Neural cell (in vitro differentiated cells): ENCODE measurements around the gene ARGLU1. TPM values are rescaled to one million over a fixed set of nuclear protein-coding genes. Genes with fewer than 3 reads are reported as not detected.

Source experiments
- H2AFZ ChIP-seq: fragments of 200-600, 300-800 bp; sonication (generic), shearing (Covaris generic); 2 replicates; pipeline ENCODE4 v1.6.0; 2014; ENCODE audit warnings: low read depth, mild to moderate bottlenecking, antibody characterized with exemption, low read length, moderate library complexity
- H3F3A ChIP-seq: fragments of 200-600 bp; shearing (Covaris generic); 2 replicates; pipeline ENCODE4 v1.6.1; 2016; ENCODE audit warnings: mild to moderate bottlenecking, moderate library complexity, mixed read lengths, antibody characterized with exemption, low read length; ENCODE audit not compliant: insufficient read depth, poor library complexity, severe bottlenecking
- H3K27ac ChIP-seq: fragments of 200-600, 300-800 bp; sonication (generic), shearing (Covaris generic); 2 replicates; pipeline ENCODE4 v1.5.1; 2014; ENCODE audit warnings: mild to moderate bottlenecking, low read length, moderate library complexity
- H3K27me3 ChIP-seq: fragments of 300-800, 200-600 bp; sonication (generic), shearing (Covaris generic); 2 replicates; pipeline ENCODE4 v1.6.0; 2014; ENCODE audit warnings: mild to moderate bottlenecking, low read depth, low read length, moderate library complexity; ENCODE audit not compliant: insufficient read depth
- H3K36me3 ChIP-seq: fragments of 300-800, 200-600 bp; sonication (generic), shearing (Covaris generic); 2 replicates; pipeline ENCODE4 v1.5.1; 2014; ENCODE audit warnings: mild to moderate bottlenecking, antibody characterized with exemption, low read length, moderate library complexity; ENCODE audit not compliant: insufficient read depth
- H3K4me2 ChIP-seq: fragments of 300-800, 200-600 bp; sonication (generic), shearing (Covaris generic); 2 replicates; pipeline ENCODE4 v1.6.0; 2014; ENCODE audit warnings: mild to moderate bottlenecking, low read length
- H3K4me3 ChIP-seq: fragments of 300-800, 200-600 bp; sonication (generic), shearing (Covaris generic); 2 replicates; pipeline ENCODE4 v1.5.1; 2014; ENCODE audit warnings: mild to moderate bottlenecking, low read length, moderate library complexity
- H3K79me2 ChIP-seq: fragments of 200-600 bp; shearing (Covaris generic); replicated peaks from 2 replicates; pipeline ENCODE4 v1.6.0; 2014; ENCODE audit warnings: mild to moderate bottlenecking, low read length, moderate library complexity; ENCODE audit not compliant: insufficient read depth
- H3K9ac ChIP-seq: fragments of 300-800, 200-600 bp; sonication (generic), shearing (Covaris generic); 2 replicates; pipeline ENCODE4 v1.6.1; 2016; ENCODE audit warnings: mild to moderate bottlenecking, low read length, mixed read lengths
- H3K9me2 ChIP-seq: fragments of 200-600 bp; shearing (Covaris generic); 2 replicates; pipeline ENCODE4 v1.6.1; 2016; ENCODE audit warnings: mild to moderate bottlenecking, low read length, mixed read lengths; ENCODE audit not compliant: insufficient read depth
- H3K9me3 ChIP-seq: fragments of 200-600, 300-800 bp; sonication (generic), shearing (Covaris generic); 2 replicates; pipeline ENCODE4 v1.6.1; 2016; ENCODE audit warnings: mild to moderate bottlenecking, mixed run types, low read length, moderate library complexity, mixed read lengths
- H4K20me1 ChIP-seq: fragments of 200-600 bp; shearing (Covaris generic); 2 replicates; pipeline ENCODE4 v1.6.1; 2016; ENCODE audit warnings: mild to moderate bottlenecking, mixed run types; ENCODE audit not compliant: insufficient read depth
- CTCF ChIP-seq: fragments of 450-650 bp; IDR thresholded peaks from 2 replicates; pipeline ENCODE4 v1.5.1; 2014; ENCODE audit warnings: antibody characterized with exemption, mild to moderate bottlenecking, moderate library complexity; ENCODE audit not compliant: poor library complexity, severe bottlenecking
- EP300 ChIP-seq: fragments of 450-650 bp; conservative IDR thresholded peaks from 2 replicates; pipeline ENCODE4 v1.6.1; 2014; ENCODE audit warnings: antibody characterized with exemption, mild to moderate bottlenecking, moderate library complexity; ENCODE audit not compliant: poor library complexity, severe bottlenecking
- EZH2 ChIP-seq: fragments of 200-600, 300-800 bp; shearing (Covaris generic), sonication (generic); IDR thresholded peaks from 2 replicates; pipeline ENCODE4 v1.6.1; 2014; ENCODE audit warnings: antibody characterized with exemption, low read length, borderline replicate concordance, mild to moderate bottlenecking; ENCODE audit not compliant: insufficient read depth, poor library complexity, severe bottlenecking
- MXI1 ChIP-seq: fragments of 450-650 bp; conservative IDR thresholded peaks from 2 replicates; pipeline ENCODE4 v1.6.1; 2014; ENCODE audit warnings: antibody characterized with exemption, mild to moderate bottlenecking; ENCODE audit not compliant: poor library complexity, severe bottlenecking
- POLR2AphosphoS5 ChIP-seq: IDR thresholded peaks from 2 replicates; pipeline ENCODE4 v1.6.1; 2012
- RAD21 ChIP-seq: fragments of 450-650 bp; conservative IDR thresholded peaks from 2 replicates; pipeline ENCODE4 v1.6.1; 2014; ENCODE audit warnings: antibody characterized with exemption, mild to moderate bottlenecking, moderate library complexity
- SMC3 ChIP-seq: fragments of 450-650 bp; conservative IDR thresholded peaks from 2 replicates; pipeline ENCODE4 v1.6.1; 2014; ENCODE audit warnings: antibody characterized with exemption, mild to moderate bottlenecking, moderate library complexity; ENCODE audit not compliant: poor library complexity
- TAF1 ChIP-seq: IDR thresholded peaks from 2 replicates; pipeline ENCODE4 v1.6.1; 2012; ENCODE audit warnings: low read depth
- polyA plus RNA-seq: library from polyadenylated mRNA; depleted of rRNA; stranded (reverse); fragments of >200 nt; gene quantifications from 2 replicates; pipeline ENCODE4 v1.2.3, GENCODE V29; 2014
- TF ChIP-seq, protein P1 (sequence below): IDR thresholded peaks from 2 replicates; pipeline ENCODE4 v1.6.1; 2012; ENCODE audit warnings: borderline replicate concordance

Gene ARGLU1
- polyA plus RNA-seq, 1 donor from 2014 or later, result 967 TPM

GRCh38 chr13:106534639-106535551 lies 33.0 kb downstream of the ARGLU1 start:
- Histone ChIP-seq H4K20me1 (peaks cover 10% of the 10 kb centered on the region), H3K27ac (peak overlapping the region; percentile 82), H3K9me3 (no peaks in the 10 kb centered on the region), H3K9ac (peak overlapping the region; percentile 86), H3K4me2 (no peak overlapping the region), H3K27me3 (no peaks in the 10 kb centered on the region), H2AFZ (no peak overlapping the region), H3F3A (peaks cover 4% of the 10 kb centered on the region), H3K36me3 (no peaks in the 10 kb centered on the region), H3K79me2 (peaks cover 50% of the 10 kb centered on the region), H3K4me3 (peak overlapping the region; percentile 71), H3K9me2 (no peaks in the 10 kb centered on the region)
- TF ChIP-seq EZH2 (no peak), RAD21 (no peak), MXI1 (no peak), EP300 (no peak), CTCF (no peak), TAF1 (no peak), SMC3 (no peak), POLR2AphosphoS5 (no peak)
- TF ChIP-seq, protein P1, sequence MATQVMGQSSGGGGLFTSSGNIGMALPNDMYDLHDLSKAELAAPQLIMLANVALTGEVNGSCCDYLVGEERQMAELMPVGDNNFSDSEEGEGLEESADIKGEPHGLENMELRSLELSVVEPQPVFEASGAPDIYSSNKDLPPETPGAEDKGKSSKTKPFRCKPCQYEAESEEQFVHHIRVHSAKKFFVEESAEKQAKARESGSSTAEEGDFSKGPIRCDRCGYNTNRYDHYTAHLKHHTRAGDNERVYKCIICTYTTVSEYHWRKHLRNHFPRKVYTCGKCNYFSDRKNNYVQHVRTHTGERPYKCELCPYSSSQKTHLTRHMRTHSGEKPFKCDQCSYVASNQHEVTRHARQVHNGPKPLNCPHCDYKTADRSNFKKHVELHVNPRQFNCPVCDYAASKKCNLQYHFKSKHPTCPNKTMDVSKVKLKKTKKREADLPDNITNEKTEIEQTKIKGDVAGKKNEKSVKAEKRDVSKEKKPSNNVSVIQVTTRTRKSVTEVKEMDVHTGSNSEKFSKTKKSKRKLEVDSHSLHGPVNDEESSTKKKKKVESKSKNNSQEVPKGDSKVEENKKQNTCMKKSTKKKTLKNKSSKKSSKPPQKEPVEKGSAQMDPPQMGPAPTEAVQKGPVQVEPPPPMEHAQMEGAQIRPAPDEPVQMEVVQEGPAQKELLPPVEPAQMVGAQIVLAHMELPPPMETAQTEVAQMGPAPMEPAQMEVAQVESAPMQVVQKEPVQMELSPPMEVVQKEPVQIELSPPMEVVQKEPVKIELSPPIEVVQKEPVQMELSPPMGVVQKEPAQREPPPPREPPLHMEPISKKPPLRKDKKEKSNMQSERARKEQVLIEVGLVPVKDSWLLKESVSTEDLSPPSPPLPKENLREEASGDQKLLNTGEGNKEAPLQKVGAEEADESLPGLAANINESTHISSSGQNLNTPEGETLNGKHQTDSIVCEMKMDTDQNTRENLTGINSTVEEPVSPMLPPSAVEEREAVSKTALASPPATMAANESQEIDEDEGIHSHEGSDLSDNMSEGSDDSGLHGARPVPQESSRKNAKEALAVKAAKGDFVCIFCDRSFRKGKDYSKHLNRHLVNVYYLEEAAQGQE, result no peak

DNA sequence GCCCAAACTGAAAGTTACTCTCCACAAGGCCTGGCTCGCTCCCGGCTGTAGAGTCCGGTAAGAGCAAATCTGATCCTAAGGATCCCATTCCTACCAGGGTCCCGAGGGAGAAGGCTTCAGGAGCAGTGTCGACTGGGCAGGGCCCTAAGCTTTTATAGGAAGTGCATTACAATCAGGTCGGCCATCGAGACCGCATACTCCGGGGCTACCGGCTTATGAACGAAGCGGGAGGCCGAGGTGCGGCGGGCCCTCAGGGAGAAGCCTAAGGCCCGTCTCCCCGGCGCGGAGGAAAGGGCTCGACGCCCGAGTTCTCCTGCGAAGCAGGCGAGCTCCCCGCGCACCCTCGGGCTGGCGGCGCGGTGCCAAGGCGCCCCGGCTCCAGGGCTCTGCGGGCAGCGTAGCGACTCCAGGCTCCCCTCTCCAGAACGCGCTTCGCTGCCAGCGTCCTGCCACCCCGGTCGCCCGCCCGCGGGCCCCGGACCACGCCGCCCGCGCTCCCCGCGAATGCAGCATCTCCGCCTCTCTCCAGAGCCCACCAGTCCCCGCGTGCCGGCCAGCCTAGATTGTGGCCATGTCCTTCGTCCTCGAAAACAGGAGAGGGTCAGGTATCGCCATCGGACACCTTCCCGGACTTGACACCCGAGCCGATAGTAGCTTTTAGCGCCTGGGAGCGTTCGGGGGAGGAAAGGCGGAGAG lies 33.8 kb downstream of the ARGLU1 start:
- peaks cover 10% of the 10 kb centered on the region for H4K20me1 ChIP-seq
- peaks cover 7% of the 10 kb centered on the region for H3F3A ChIP-seq
- H3K27ac ChIP-seq, result peak overlapping the region; percentile 82
- peak; percentile 40 for TF ChIP-seq MXI1
- no peak for TF ChIP-seq CTCF
- H2AFZ ChIP-seq, result no peak overlapping the region
- no peaks in the 10 kb centered on the region for H3K36me3 ChIP-seq
- H3K9ac ChIP-seq, result peak overlapping the region; percentile 86
- no peaks in the 10 kb centered on the region for H3K9me2 ChIP-seq
- no peaks in the 10 kb centered on the region for H3K9me3 ChIP-seq
- peak overlapping the region; percentile 71 for H3K4me3 ChIP-seq
- peak overlapping the region; percentile 12 for H3K4me2 ChIP-seq
- no peaks in the 10 kb centered on the region for H3K27me3 ChIP-seq
- peaks cover 58% of the 10 kb centered on the region for H3K79me2 ChIP-seq
